ENCODE measurements around the gene WDFY3.

Gene WDFY3

GRCh38 chr4:84985952-84986351 is 19.5 kb upstream of the WDFY3 start:
- TF ChIP-seq, protein P1, sequence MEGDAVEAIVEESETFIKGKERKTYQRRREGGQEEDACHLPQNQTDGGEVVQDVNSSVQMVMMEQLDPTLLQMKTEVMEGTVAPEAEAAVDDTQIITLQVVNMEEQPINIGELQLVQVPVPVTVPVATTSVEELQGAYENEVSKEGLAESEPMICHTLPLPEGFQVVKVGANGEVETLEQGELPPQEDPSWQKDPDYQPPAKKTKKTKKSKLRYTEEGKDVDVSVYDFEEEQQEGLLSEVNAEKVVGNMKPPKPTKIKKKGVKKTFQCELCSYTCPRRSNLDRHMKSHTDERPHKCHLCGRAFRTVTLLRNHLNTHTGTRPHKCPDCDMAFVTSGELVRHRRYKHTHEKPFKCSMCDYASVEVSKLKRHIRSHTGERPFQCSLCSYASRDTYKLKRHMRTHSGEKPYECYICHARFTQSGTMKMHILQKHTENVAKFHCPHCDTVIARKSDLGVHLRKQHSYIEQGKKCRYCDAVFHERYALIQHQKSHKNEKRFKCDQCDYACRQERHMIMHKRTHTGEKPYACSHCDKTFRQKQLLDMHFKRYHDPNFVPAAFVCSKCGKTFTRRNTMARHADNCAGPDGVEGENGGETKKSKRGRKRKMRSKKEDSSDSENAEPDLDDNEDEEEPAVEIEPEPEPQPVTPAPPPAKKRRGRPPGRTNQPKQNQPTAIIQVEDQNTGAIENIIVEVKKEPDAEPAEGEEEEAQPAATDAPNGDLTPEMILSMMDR (IDR thresholded peaks at IDR 0.05; ENCODE audit: control extremely low read depth, extremely low read depth, low read depth, missing control alignments) = no peak
- ChIA-PET CTCF (no interaction called here), POLR2A (interaction anchor here (0.7 kb wide), 1 partner anchor 851 kb away, joined by 3 read pairs; no protein-coding TSS in a partner anchor)
- DNase-seq (ENCODE audit: extremely low spot score) = no peak

GRCh38 chr4:84977396-84977795 is 10.9 kb upstream of the WDFY3 start:
- no peak for DNase-seq (ENCODE audit: extremely low spot score)
- POLR2A ChIA-PET = no interaction called here
- TF ChIP-seq, protein P1 (IDR thresholded peaks at IDR 0.05; ENCODE audit: control extremely low read depth, extremely low read depth, low read depth, missing control alignments) = no peak
- CTCF ChIA-PET = no interaction called here

- no peak for DNase-seq (ENCODE audit: extremely low spot score)
- POLR2A ChIA-PET = no interaction called here
- TF ChIP-seq, protein P1 (IDR thresholded peaks at IDR 0.05; ENCODE audit: control extremely low read depth, extremely low read depth, low read depth, missing control alignments) = no peak
- CTCF ChIA-PET = interaction anchor here (1.3 to 1.6 kb wide), 2 partner anchors 224 to 1328 kb away, joined by 5 to 6 read pairs; no protein-coding TSS in a partner anchor
Measured at GRCh38 chr4:84973856-84974255, 7.4 kb upstream of the WDFY3 start.

DNA sequence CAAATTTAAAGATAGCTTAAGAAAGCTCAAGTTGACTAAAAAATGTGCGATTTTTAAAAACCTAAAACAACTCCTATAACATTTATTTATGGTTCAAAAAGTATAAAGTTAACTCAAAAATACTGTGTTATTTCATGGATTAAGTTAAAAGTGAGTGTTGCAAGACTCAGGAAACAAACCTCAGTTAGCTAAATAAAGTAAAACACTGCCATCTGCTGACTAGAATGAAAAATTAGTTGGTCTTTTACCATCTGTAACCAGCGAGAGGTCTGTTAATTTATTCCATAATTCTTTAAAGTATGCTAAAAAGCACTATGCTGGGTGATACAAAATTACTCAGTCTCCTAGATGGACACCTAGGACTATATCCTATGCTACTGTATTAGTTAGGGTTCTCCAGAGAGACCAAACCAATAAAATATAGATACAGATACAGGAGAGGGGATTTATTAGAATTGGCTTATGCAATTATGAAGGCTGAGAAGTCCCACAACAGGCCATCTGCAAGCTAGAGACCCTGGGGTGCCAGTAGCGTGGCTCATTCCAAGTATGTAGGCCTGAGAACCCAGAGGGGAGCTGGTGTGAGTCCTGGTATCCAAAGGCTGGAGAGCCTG is 4.9 kb upstream of the WDFY3 start:
- ChIA-PET POLR2A (no interaction called here), CTCF (interaction anchor here (0.7 to 3.5 kb wide), 23 partner anchors 10 to 1462 kb away, joined by 3 to 39 read pairs (median 4); no protein-coding TSS in a partner anchor)
- TF ChIP-seq, protein P1 (IDR thresholded peaks at IDR 0.05; ENCODE audit: control extremely low read depth, extremely low read depth, low read depth, missing control alignments) = peak; percentile 34
- peak; percentile 29 for DNase-seq (ENCODE audit: extremely low spot score)

DNA sequence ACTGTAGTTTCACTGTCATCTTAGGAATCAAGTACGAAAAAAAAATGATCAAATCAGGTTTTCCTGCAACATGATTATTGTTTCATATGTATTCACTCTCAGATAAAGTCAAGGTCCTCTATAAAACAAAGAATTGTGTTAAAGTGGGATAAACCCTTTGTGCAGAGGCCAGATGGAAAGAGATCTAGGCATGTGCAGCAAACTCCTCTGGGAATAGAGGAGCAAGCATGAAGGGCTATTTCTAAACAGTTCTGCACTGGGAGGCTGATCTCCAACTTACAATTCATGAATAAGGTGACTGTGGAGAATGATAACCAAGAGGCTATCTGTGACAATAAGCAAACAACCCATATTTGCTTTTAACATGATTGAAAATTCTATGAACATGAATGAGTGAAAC is 2.4 kb upstream of the WDFY3 start:
- ChIA-PET CTCF (no interaction called here), POLR2A (no interaction called here)
- DNase-seq (ENCODE audit: extremely low spot score) = no peak
- TF ChIP-seq, protein P1 (IDR thresholded peaks at IDR 0.05; ENCODE audit: control extremely low read depth, extremely low read depth, low read depth, missing control alignments) = no peak

DNA sequence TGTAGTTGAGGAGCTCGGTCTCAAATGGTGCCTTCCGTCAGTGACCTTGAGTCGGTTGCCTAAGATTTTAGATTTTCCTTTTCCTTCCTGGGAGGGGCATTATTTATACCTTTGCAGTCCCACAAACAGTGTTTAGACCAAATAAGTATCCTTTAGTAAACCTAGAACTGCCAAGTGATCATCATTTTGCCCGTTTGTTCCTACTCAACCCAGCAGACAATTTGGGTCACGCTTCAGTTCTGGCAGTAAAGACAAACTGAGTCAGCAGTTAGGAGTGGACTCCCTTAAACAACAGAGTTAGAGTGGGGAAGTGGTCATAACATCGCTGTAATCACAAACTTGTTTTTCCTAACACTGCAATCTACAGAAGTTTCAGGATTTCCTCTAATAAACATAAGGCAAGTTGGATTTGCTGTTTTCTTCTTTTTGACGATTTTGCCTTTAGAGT is 777 bp upstream of the WDFY3 start:
- no peak for DNase-seq (ENCODE audit: extremely low spot score)
- TF ChIP-seq, protein P1 (IDR thresholded peaks at IDR 0.05; ENCODE audit: control extremely low read depth, extremely low read depth, low read depth, missing control alignments) = no peak
- ChIA-PET POLR2A (no interaction called here), CTCF (no interaction called here)
